GM21515 (cell line): ENCODE data around the gene PDE9A.
"Not testable (repeated sequence)": the region's sequence is repeated elsewhere in the genome, so short reads cannot be mapped to it uniquely, and the experiment has no call there.

Experiments used
- ATAC-seq: cut with Tn5 transposase; IDR thresholded peaks from one replicate; pipeline ENCODE4 v1.9.1; 2021; ENCODE audit not compliant: unreplicated experiment

PDE9A gene

GRCh38 chr21:42704861-42705260 lies 51.4 kb downstream of the PDE9A start:
- ATAC-seq: no peak

GRCh38 chr21:42705346-42705745 lies 51.9 kb downstream of the PDE9A start:
- ATAC-seq: no peak

- ATAC-seq: no peak
These were observed 52.4 kb downstream of the PDE9A start for GRCh38 chr21:42705746-42706374.

- ATAC-seq: no peak
These were observed 53.3 kb downstream of the PDE9A start for GRCh38 chr21:42706765-42707164.

GRCh38 chr21:42707207-42707830 lies 53.9 kb downstream of the PDE9A start:
- ATAC-seq: no peak

- ATAC-seq: no peak
These were observed 54.7 kb downstream of the PDE9A start for GRCh38 chr21:42708107-42708506.

GRCh38 chr21:42708916-42709315 lies 55.5 kb downstream of the PDE9A start:
- not testable (repeated sequence) for ATAC-seq

- no peak for ATAC-seq
These were observed 58.2 kb downstream of the PDE9A start for GRCh38 chr21:42711667-42712066.

GRCh38 chr21:42715427-42715826 lies 62.0 kb downstream of the PDE9A start:
- ATAC-seq: not testable (repeated sequence)

- ATAC-seq: no peak
These were observed 62.7 kb downstream of the PDE9A start for GRCh38 chr21:42716074-42716473.

GRCh38 chr21:42720484-42720883 lies 67.1 kb downstream of the PDE9A start:
- ATAC-seq: not testable (repeated sequence)

GRCh38 chr21:42721341-42721824 lies 68.0 kb downstream of the PDE9A start:
- no peak for ATAC-seq

- ATAC-seq: no peak
These were observed 68.7 kb downstream of the PDE9A start for GRCh38 chr21:42722153-42722552.

GRCh38 chr21:42722808-42723473 lies 69.5 kb downstream of the PDE9A start:
- ATAC-seq: no peak

GRCh38 chr21:42724226-42724920 lies 71.0 kb downstream of the PDE9A start:
- no peak for ATAC-seq

- ATAC-seq: no peak
These were observed 72.1 kb downstream of the PDE9A start for GRCh38 chr21:42725416-42725930.

GRCh38 chr21:42731264-42732032 lies 78.0 kb downstream of the PDE9A start:
- no peak for ATAC-seq

- no peak for ATAC-seq
These were observed 78.6 kb downstream of the PDE9A start for GRCh38 chr21:42732033-42732410.

GRCh38 chr21:42733037-42733627 lies 79.7 kb downstream of the PDE9A start:
- ATAC-seq: no peak

GRCh38 chr21:42733874-42734273 lies 80.5 kb downstream of the PDE9A start:
- no peak for ATAC-seq
